K562 (cell line): ENCODE data around the gene SPECC1L. TPM values are rescaled to one million over a fixed set of nuclear protein-coding genes. Genes with fewer than 3 reads are reported as not detected.
A peak's percentile ranks its signal among the peaks of the same experiment; 100 is the strongest.

Experiments used
- ATAC-seq: fragments of 200-7000 bp; cut with Tn5 transposase; 3 replicates; pipeline ENCODE4 v1.9.1; 2020; ENCODE audit warnings: moderate library complexity
- BruUV-seq: library from RNA; stranded (reverse); fragments of 400-500 nt; replicated peaks from 2 replicates; lab custom pipeline; 2021; lab: Mats Ljungman, UMichigan
- CTCF ChIA-PET: fragments of 300-600 bp; formaldehyde crosslinking; extraction: SDS; loops from one replicate; lab custom pipeline; 2021; ENCODE audit warnings: low intra/inter-chr PET ratio; lab: Yijun Ruan, JAX
- POLR2A ChIA-PET: fragments of 300-600, 350-650 bp; sonication (Branson Sonifier 250); formaldehyde crosslinking; extraction: SDS; loops from one replicate; lab custom pipeline; 2021; ENCODE audit warnings: antibody characterized with exemption, inconsistent platforms; lab: Yijun Ruan, JAX
- DNase-seq, 4 experiments: peaks; one replicate each; pipeline versions ENCODE4 v3.0.0 to v3.0.0-alpha.2; 2011 to 2018; ENCODE audit warnings: low spot score in 3 of 4, mixed read lengths in 3 of 4; ENCODE audit errors: extremely low read depth in 1 of 4
- FAIRE-seq: peaks from 2 replicates; lab custom pipeline; 2011; peaks lifted over from hg19 to GRCh38; lab: Jason Lieb, UNC
- H2AFZ ChIP-seq: 2 replicates; pipeline ENCODE4 v1.6.0; 2011; ENCODE audit warnings: low read depth, low read length, control low read depth, inconsistent platforms
- H3K27ac ChIP-seq: fragments of 200-600 bp; 3 replicates; pipeline ENCODE4 v1.8.0; 2011; ENCODE audit warnings: low read depth, mild to moderate bottlenecking, control low read depth, inconsistent platforms, low read length, moderate library complexity, mixed read lengths; ENCODE audit errors: extremely low read depth
- H3K27me3 ChIP-seq, 2 experiments: fragments of 300-600 bp in 1 of 2; 2 replicates in 1 of 2; 3 replicates in 1 of 2; pipeline versions ENCODE4 v1.6.0 to v1.8.0; 2011; ENCODE audit warnings: inconsistent platforms in 2 of 2, low read length in 2 of 2, mild to moderate bottlenecking in 1 of 2, mixed read lengths in 1 of 2, moderate library complexity in 1 of 2; ENCODE audit not compliant: control insufficient read depth in 2 of 2, insufficient read depth in 2 of 2
- H3K36me3 ChIP-seq: fragments of 300-600 bp; 3 replicates; pipeline ENCODE4 v1.8.0; 2011; ENCODE audit warnings: mild to moderate bottlenecking, low read length, inconsistent platforms; ENCODE audit not compliant: control insufficient read depth, insufficient read depth
- H3K4me1 ChIP-seq, 2 experiments: fragments of 200-600 bp in 1 of 2; replicated peaks in 1 of 2; 2 replicates in 1 of 2; 3 replicates in 1 of 2; pipeline versions ENCODE4 v1.5.1 to v1.8.0; 2011; ENCODE audit warnings: inconsistent platforms in 2 of 2, low read length in 2 of 2, mild to moderate bottlenecking in 1 of 2, mixed read lengths in 1 of 2, moderate library complexity in 1 of 2; ENCODE audit not compliant: control insufficient read depth in 2 of 2, insufficient read depth in 2 of 2
- H3K4me2 ChIP-seq: 2 replicates; pipeline ENCODE4 v1.6.1; 2011; ENCODE audit warnings: low read length, control low read depth, inconsistent platforms, mixed read lengths; ENCODE audit not compliant: insufficient read depth
- H3K4me3 ChIP-seq: fragments of 200-600 bp; sonication (generic), shearing (Covaris generic); 2 replicates; pipeline ENCODE4 v1.5.1; 2016; ENCODE audit warnings: control low read depth, inconsistent platforms
- H3K79me2 ChIP-seq: fragments of 200-600 bp; 3 replicates; pipeline ENCODE4 v1.8.0; 2011; ENCODE audit warnings: low read length, inconsistent platforms; ENCODE audit not compliant: control insufficient read depth, insufficient read depth
- H3K9ac ChIP-seq, 2 experiments: 2 replicates each; pipeline versions ENCODE4 v1.6.0 to v1.6.1; 2011; ENCODE audit warnings: low read depth in 2 of 2, low read length in 2 of 2, control low read depth in 1 of 2, inconsistent platforms in 1 of 2, mild to moderate bottlenecking in 1 of 2, mixed read lengths in 1 of 2; ENCODE audit not compliant: insufficient read depth in 1 of 2
- H3K9me1 ChIP-seq: one replicate; pipeline ENCODE4 v1.6.0; 2011; ENCODE audit warnings: inconsistent platforms, mild to moderate bottlenecking, low read length, moderate library complexity; ENCODE audit not compliant: control insufficient read depth, insufficient read depth
- H3K9me3 ChIP-seq: replicated peaks from 2 replicates; pipeline ENCODE4 v1.5.1; 2011; ENCODE audit warnings: low read depth, low read length, inconsistent platforms; ENCODE audit not compliant: control insufficient read depth, insufficient read depth
- H4K20me1 ChIP-seq: replicated peaks from 2 replicates; pipeline ENCODE4 v1.6.1; 2011; ENCODE audit warnings: low read length, inconsistent platforms, mixed read lengths; ENCODE audit not compliant: control insufficient read depth, insufficient read depth
- ELK1 ChIP-seq: sonication (generic); formaldehyde crosslinking; IDR thresholded peaks from 2 replicates; pipeline ENCODE4 v1.8.1; 2022; ENCODE audit warnings: missing genetic modification reagents
- HDAC6 ChIP-seq: IDR thresholded peaks from 2 replicates; pipeline ENCODE4 v1.6.1; 2012; ENCODE audit warnings: low read depth, mild to moderate bottlenecking, control low read depth, inconsistent platforms, low read length, moderate library complexity
- HMGN3 ChIP-seq: IDR thresholded peaks from 2 replicates; pipeline ENCODE4 v1.6.1; 2011; ENCODE audit warnings: borderline replicate concordance, low read depth, mild to moderate bottlenecking, mixed read lengths, low read length; ENCODE audit not compliant: insufficient read length; ENCODE audit errors: extremely low read depth
- KDM2B ChIP-seq: fragments of 250-450 bp; sonication (Bioruptor Pico); IDR thresholded peaks from 2 replicates; pipeline ENCODE4 v1.8.0; 2021; ENCODE audit warnings: mild to moderate bottlenecking, moderate library complexity
- MIER1 ChIP-seq: fragments of 450-650 bp; IDR thresholded peaks from 2 replicates; pipeline ENCODE4 v1.6.1; 2016; ENCODE audit warnings: antibody characterized with exemption, mild to moderate bottlenecking, low read depth
- RBFOX2 ChIP-seq: fragments of 200-400 bp; formaldehyde crosslinking; IDR thresholded peaks from 2 replicates; pipeline ENCODE4 v1.6.1; 2017; ENCODE audit warnings: low read depth, mild to moderate bottlenecking, low read length, moderate library complexity
- ZSCAN32 ChIP-seq: fragments of 450-650 bp; formaldehyde crosslinking; IDR thresholded peaks from 2 replicates; pipeline ENCODE4 v1.4.0; 2020; ENCODE audit warnings: mild to moderate bottlenecking, moderate library complexity
- WGBS: fragments of 100-300 bp; shearing (Covaris generic); methylation state at CpG from one replicate; pipeline ENCODE4 v1.1.6; 2016; ENCODE audit warnings: low coverage, mixed read lengths; ENCODE audit not compliant: insufficient coverage; ENCODE audit errors: missing lambda C conversion rate; 5-methylcytosine and 5-hydroxymethylcytosine counted together
- in situ Hi-C: fragments of 300-500 bp; cut with MboI; formaldehyde crosslinking; loops from 4 replicates; pipeline ENCODE4 v1.15.0; 2018; ENCODE audit warnings: inconsistent platforms, mixed read lengths
- intact Hi-C: fragments of 100-400 bp; cut with micrococcal nuclease; formaldehyde crosslinking; loops from 2 replicates; pipeline ENCODE4 v1.14.2; 2022
- polyA plus RNA-seq, 8 experiments: library from polyadenylated mRNA; depleted of rRNA in 4 of 8; stranded (reverse) in 5 of 8; unstranded in 3 of 8; fragments of >200 nt; fragmentation: Nextera tagmentation in 2 of 8; fragmentation: Illumina TruSeq in 1 of 8; extraction: Ambion mirVana in 2 of 8; extraction: Trizol in 1 of 8; gene quantifications; 2 replicates each; pipeline versions ENCODE4 v1.2.1 to v1.2.3, GENCODE V29; 2011 to 2014; ENCODE audit warnings: inconsistent platforms in 1 of 8, missing spikeins in 1 of 8
- total RNA-seq, 7 experiments: library from RNA; depleted of rRNA in 6 of 7; stranded (reverse); fragments of >200 nt in 6 of 7; fragmentation: Illumina TruSeq in 2 of 7; extraction: Trizol in 2 of 7; gene quantifications; 2 replicates each; pipeline versions ENCODE4 v1.2.1 to v1.2.3, GENCODE V29; 2011 to 2021; ENCODE audit warnings: low replicate concordance in 1 of 7
- TF ChIP-seq, protein P1 (sequence below): fragments of 450-650 bp; formaldehyde crosslinking; IDR thresholded peaks from 2 replicates; pipeline ENCODE4 v1.4.0; 2020; ENCODE audit warnings: mild to moderate bottlenecking, moderate library complexity
- TF ChIP-seq, protein P2 (sequence below): sonication (generic); formaldehyde crosslinking; IDR thresholded peaks from 2 replicates; pipeline ENCODE4 v1.5.0; 2020; ENCODE audit warnings: missing genetic modification reagents
- TF ChIP-seq, protein P3 (sequence below), 2 experiments: fragments of 450-650 bp; IDR thresholded peaks; 2 replicates each; pipeline ENCODE4 v1.6.1; 2018; ENCODE audit warnings: mild to moderate bottlenecking in 2 of 2, low read depth in 1 of 2; ENCODE audit not compliant: partially characterized antibody in 2 of 2

The SPECC1L gene
- total and polyA plus RNA-seq, 9 of the 15 experiments (the other 6 are each of a cell fraction or from before 2014, with no cell fraction given), result 1.4 to 27.9 (median 14.5) TPM

DNA sequence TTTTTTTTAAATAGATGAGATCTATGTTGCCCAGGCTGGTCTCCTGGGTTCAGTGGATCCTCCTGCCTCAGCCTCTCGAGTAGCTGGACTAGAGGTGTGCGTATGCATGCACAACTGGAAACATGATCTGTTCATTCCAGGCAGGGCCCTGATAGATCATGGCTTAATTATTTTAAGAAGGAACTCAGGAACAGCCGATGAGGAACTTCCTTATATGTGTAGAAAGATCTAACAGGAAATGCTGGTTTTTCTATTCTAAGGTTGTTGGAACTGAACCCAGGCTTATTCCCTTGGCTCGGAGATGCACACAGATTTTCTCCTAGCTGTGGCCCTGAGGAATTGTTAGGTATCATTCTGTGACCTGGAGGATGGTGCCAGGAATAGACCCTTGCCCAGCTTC lies 32.4 kb downstream of the SPECC1L start:
- H3K9me3 ChIP-seq, result no peaks in the 10 kb centered on the region
- no peak overlapping the region for H3K4me3 ChIP-seq
- no peaks in the 10 kb centered on the region for H3K9me1 ChIP-seq
- no peaks in the 10 kb centered on the region for H3K27me3 ChIP-seq
- ChIA-PET POLR2A (no interaction called here), CTCF (no interaction called here)
- BruUV-seq, result TSS peak; percentile 17
- no peak for FAIRE-seq
- no peaks in the 10 kb centered on the region for H4K20me1 ChIP-seq
- 86% methylated on average over 4 of the region's 4 CpGs for WGBS
- no peaks in the 10 kb centered on the region; the same call in none of the 3 replicates for H3K79me2 ChIP-seq
- no peaks in the 10 kb centered on the region for H3K4me1 ChIP-seq
- no peak overlapping the region for H3K27ac ChIP-seq
- no peak overlapping the region for H2AFZ ChIP-seq
- H3K4me2 ChIP-seq, result no peak overlapping the region
- H3K9ac ChIP-seq, result no peak overlapping the region
- in situ Hi-C loops, result no loop called here
- ATAC-seq, result no peak
- no peak for DNase-seq
- H3K36me3 ChIP-seq, result peaks cover 32% of the 10 kb centered on the region; the same call in 2 of the 3 replicates
- intact Hi-C loops, result no loop called here
- TF ChIP-seq, protein P1, sequence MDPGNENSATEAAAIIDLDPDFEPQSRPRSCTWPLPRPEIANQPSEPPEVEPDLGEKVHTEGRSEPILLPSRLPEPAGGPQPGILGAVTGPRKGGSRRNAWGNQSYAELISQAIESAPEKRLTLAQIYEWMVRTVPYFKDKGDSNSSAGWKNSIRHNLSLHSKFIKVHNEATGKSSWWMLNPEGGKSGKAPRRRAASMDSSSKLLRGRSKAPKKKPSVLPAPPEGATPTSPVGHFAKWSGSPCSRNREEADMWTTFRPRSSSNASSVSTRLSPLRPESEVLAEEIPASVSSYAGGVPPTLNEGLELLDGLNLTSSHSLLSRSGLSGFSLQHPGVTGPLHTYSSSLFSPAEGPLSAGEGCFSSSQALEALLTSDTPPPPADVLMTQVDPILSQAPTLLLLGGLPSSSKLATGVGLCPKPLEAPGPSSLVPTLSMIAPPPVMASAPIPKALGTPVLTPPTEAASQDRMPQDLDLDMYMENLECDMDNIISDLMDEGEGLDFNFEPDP (CRISPR knock-in tag), result no peak
- TF ChIP-seq HDAC6 (no peak), ELK1 (CRISPR knock-in tag) (no peak), MIER1 (no peak), RBFOX2 (no peak), HMGN3 (no peak), ZSCAN32 (CRISPR knock-in tag) (no peak), KDM2B (CRISPR knock-in tag) (no peak)
- TF ChIP-seq, protein P2, sequence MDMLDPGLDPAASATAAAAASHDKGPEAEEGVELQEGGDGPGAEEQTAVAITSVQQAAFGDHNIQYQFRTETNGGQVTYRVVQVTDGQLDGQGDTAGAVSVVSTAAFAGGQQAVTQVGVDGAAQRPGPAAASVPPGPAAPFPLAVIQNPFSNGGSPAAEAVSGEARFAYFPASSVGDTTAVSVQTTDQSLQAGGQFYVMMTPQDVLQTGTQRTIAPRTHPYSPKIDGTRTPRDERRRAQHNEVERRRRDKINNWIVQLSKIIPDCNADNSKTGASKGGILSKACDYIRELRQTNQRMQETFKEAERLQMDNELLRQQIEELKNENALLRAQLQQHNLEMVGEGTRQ (CRISPR knock-in tag), result no peak
- TF ChIP-seq, protein P3, sequence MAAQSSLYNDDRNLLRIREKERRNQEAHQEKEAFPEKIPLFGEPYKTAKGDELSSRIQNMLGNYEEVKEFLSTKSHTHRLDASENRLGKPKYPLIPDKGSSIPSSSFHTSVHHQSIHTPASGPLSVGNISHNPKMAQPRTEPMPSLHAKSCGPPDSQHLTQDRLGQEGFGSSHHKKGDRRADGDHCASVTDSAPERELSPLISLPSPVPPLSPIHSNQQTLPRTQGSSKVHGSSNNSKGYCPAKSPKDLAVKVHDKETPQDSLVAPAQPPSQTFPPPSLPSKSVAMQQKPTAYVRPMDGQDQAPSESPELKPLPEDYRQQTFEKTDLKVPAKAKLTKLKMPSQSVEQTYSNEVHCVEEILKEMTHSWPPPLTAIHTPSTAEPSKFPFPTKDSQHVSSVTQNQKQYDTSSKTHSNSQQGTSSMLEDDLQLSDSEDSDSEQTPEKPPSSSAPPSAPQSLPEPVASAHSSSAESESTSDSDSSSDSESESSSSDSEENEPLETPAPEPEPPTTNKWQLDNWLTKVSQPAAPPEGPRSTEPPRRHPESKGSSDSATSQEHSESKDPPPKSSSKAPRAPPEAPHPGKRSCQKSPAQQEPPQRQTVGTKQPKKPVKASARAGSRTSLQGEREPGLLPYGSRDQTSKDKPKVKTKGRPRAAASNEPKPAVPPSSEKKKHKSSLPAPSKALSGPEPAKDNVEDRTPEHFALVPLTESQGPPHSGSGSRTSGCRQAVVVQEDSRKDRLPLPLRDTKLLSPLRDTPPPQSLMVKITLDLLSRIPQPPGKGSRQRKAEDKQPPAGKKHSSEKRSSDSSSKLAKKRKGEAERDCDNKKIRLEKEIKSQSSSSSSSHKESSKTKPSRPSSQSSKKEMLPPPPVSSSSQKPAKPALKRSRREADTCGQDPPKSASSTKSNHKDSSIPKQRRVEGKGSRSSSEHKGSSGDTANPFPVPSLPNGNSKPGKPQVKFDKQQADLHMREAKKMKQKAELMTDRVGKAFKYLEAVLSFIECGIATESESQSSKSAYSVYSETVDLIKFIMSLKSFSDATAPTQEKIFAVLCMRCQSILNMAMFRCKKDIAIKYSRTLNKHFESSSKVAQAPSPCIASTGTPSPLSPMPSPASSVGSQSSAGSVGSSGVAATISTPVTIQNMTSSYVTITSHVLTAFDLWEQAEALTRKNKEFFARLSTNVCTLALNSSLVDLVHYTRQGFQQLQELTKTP (IDR thresholded peaks at IDR 0.05; ENCODE audit: low read depth in 1 of 2, partially characterized antibody in 2 of 2), result no peak
